ENCODE measurements around the gene ATG5. TPM values are rescaled to one million over a fixed set of nuclear protein-coding genes. Genes with fewer than 3 reads are reported as not detected.

The ATG5 gene
- total and polyA plus RNA-seq, 9 of the 15 experiments (the other 6 are each of a cell fraction or from before 2014, with no cell fraction given) = 29.0 to 80.0 (median 53.2) TPM

DNA sequence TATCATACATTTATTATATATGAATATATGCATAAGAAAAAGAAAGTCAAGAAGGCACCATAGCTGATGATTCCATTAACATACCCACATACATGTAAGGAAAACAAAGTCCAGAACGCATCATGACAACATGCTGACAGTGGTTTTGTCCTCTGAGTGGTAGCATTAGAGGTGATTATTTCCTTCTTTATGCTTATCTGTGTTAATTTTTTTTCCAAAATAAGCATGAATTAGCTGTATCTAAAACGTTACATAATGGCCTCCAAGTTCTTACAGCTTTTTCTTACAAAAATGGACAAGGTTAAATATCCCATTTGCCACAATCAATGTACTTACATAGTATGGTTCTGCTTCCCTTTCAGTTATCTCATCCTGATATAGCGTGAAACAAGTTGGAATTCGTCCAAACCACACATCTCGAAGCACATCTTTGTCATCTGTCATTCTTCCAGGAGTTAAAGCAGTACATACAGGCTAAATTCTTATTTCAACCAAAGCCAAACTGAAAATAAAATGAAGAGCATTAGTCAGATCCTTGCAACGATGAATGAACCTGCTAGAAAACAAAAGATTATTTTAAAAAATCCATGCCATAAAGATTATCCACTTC, 9.7 kb downstream of the ATG5 start (continued):
- peak; percentile 96 for TF ChIP-seq NFIC (IDR thresholded peaks at IDR 0.05)
- peak; percentile 24 for TF ChIP-seq HDAC3 (IDR thresholded peaks at IDR 0.05; ENCODE audit: borderline replicate concordance, partially characterized antibody)
- TF ChIP-seq SMARCA4 (IDR thresholded peaks at IDR 0.05) = peak; percentile 76
- 0 out of 2 replicates have a peak, but pooled peaks have one; percentile 33 for TF ChIP-seq FOSL1 (tag; conservative IDR thresholded peaks at IDR 0.05)
- TF ChIP-seq ZKSCAN1 (IDR thresholded peaks at IDR 0.05; ENCODE audit: low read depth, low read length) = no peak
- no peak for TF ChIP-seq TFAM (CRISPR knock-in tag; conservative IDR thresholded peaks at IDR 0.05)
- TF ChIP-seq, protein P1, sequence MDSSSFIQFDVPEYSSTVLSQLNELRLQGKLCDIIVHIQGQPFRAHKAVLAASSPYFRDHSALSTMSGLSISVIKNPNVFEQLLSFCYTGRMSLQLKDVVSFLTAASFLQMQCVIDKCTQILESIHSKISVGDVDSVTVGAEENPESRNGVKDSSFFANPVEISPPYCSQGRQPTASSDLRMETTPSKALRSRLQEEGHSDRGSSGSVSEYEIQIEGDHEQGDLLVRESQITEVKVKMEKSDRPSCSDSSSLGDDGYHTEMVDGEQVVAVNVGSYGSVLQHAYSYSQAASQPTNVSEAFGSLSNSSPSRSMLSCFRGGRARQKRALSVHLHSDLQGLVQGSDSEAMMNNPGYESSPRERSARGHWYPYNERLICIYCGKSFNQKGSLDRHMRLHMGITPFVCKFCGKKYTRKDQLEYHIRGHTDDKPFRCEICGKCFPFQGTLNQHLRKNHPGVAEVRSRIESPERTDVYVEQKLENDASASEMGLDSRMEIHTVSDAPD (CRISPR knock-in tag; IDR thresholded peaks at IDR 0.05) = no peak
- no peak for TF ChIP-seq NR2C1 (IDR thresholded peaks at IDR 0.05)
- TF ChIP-seq NR2C1 (tag; IDR thresholded peaks at IDR 0.05) = no peak
- TF ChIP-seq GATA2 (CRISPR knock-in tag; IDR thresholded peaks at IDR 0.05) = 0 out of 2 replicates have a peak, but pooled peaks have one; percentile 20
- TF ChIP-seq, protein P2, sequence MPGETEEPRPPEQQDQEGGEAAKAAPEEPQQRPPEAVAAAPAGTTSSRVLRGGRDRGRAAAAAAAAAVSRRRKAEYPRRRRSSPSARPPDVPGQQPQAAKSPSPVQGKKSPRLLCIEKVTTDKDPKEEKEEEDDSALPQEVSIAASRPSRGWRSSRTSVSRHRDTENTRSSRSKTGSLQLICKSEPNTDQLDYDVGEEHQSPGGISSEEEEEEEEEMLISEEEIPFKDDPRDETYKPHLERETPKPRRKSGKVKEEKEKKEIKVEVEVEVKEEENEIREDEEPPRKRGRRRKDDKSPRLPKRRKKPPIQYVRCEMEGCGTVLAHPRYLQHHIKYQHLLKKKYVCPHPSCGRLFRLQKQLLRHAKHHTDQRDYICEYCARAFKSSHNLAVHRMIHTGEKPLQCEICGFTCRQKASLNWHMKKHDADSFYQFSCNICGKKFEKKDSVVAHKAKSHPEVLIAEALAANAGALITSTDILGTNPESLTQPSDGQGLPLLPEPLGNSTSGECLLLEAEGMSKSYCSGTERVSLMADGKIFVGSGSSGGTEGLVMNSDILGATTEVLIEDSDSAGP (CRISPR knock-in tag; IDR thresholded peaks at IDR 0.05) = peak; percentile 43; the same call in 1 of the 2 replicates
- 0 out of 2 replicates have a peak, but pooled peaks have one; percentile 32 for TF ChIP-seq ELF2 (CRISPR knock-in tag; IDR thresholded peaks at IDR 0.05)
- TF ChIP-seq FOXJ2 (tag; IDR thresholded peaks at IDR 0.05) = no peak
- peak; percentile 73; the same call in 1 of the 2 replicates for TF ChIP-seq SOX6 (IDR thresholded peaks at IDR 0.05)
- TF ChIP-seq ESRRA (IDR thresholded peaks at IDR 0.05; ENCODE audit: borderline replicate concordance, low read depth) = peak; percentile 85; the same call in 1 of the 2 replicates
- peak; percentile 41 for TF ChIP-seq CCNT2 (IDR thresholded peaks at IDR 0.05; ENCODE audit: borderline replicate concordance, extremely low read depth, insufficient read length, low read depth, low read length)
- TF ChIP-seq SP1 (CRISPR knock-in tag; IDR thresholded peaks at IDR 0.05) = no peak
- TF ChIP-seq TCF3 (CRISPR knock-in tag; IDR thresholded peaks at IDR 0.05) = peak; percentile 18; the same call in 1 of the 2 replicates
- TF ChIP-seq NR0B1 (IDR thresholded peaks at IDR 0.05; ENCODE audit: partially characterized antibody) = no peak
- peak; percentile 79 for TF ChIP-seq ARID1B (IDR thresholded peaks at IDR 0.05)
- peak; percentile 41; the same call in 1 of the 2 replicates for TF ChIP-seq ZNF592 (IDR thresholded peaks at IDR 0.05)

Measured in K562 (cell line).